HG03039 (cell line): Measurements from ENCODE around the gene KLF8.
"Not testable (repeated sequence)": the region's sequence is repeated elsewhere in the genome, so short reads cannot be mapped to it uniquely, and the experiment has no call there.

Source experiments
- ATAC-seq: cut with Tn5 transposase; IDR thresholded peaks from one replicate; pipeline ENCODE4 v1.9.1; 2021; ENCODE audit warnings: mild to moderate bottlenecking, moderate library complexity; ENCODE audit not compliant: unreplicated experiment

Gene KLF8

GRCh38 chrX:56232221-56233082 is at the start of gene KLF8:
KLF8 (plus strand) TSS chrX:56232356; CDS start chrX:56233335, 979 bp downstream.
- no peak for ATAC-seq

- not testable (repeated sequence) for ATAC-seq
These were observed 25.2 kb upstream of the KLF8 start for GRCh38 chrX:56206945-56207344.

GRCh38 chrX:56211701-56212100 is 20.5 kb upstream of the KLF8 start:
- ATAC-seq: no peak

- ATAC-seq: no peak
These were observed 15.8 kb upstream of the KLF8 start for GRCh38 chrX:56216332-56216731.

- ATAC-seq: no peak
These were observed 12.5 kb upstream of the KLF8 start for GRCh38 chrX:56219700-56220099.

- ATAC-seq: no peak
These were observed 11.1 kb upstream of the KLF8 start for GRCh38 chrX:56221101-56221500.

GRCh38 chrX:56222473-56223000 is 9.6 kb upstream of the KLF8 start:
- ATAC-seq: no peak

- no peak for ATAC-seq
These were observed 5.2 kb upstream of the KLF8 start for GRCh38 chrX:56226980-56227379.

GRCh38 chrX:56228914-56229313 is 3.2 kb upstream of the KLF8 start:
- no peak for ATAC-seq

GRCh38 chrX:56231537-56232090 is 542 bp upstream of the KLF8 start:
- ATAC-seq: no peak

GRCh38 chrX:56233100-56233499 is 944 bp downstream of the KLF8 start:
- ATAC-seq: no peak

- ATAC-seq: peak; percentile 84
These were observed 1.5 kb downstream of the KLF8 start for GRCh38 chrX:56233682-56234081.

GRCh38 chrX:56248492-56248891 is 16.3 kb downstream of the KLF8 start:
- no peak for ATAC-seq

- no peak for ATAC-seq
These were observed 21.9 kb downstream of the KLF8 start for GRCh38 chrX:56253832-56254703.

- ATAC-seq: peak; percentile 91
These were observed 36.7 kb downstream of the KLF8 start for GRCh38 chrX:56268888-56269287.

- no peak for ATAC-seq
These were observed 46.5 kb downstream of the KLF8 start for GRCh38 chrX:56278692-56279091.

- ATAC-seq: no peak
These were observed 47.7 kb downstream of the KLF8 start for GRCh38 chrX:56279863-56280262.

GRCh38 chrX:56281789-56282188 is 49.6 kb downstream of the KLF8 start:
- ATAC-seq: no peak

GRCh38 chrX:56284269-56284668 is 52.1 kb downstream of the KLF8 start:
- ATAC-seq: no peak

GRCh38 chrX:56288608-56289007 is 56.5 kb downstream of the KLF8 start:
- no peak for ATAC-seq

GRCh38 chrX:56289449-56289848 is 57.3 kb downstream of the KLF8 start:
- no peak for ATAC-seq
